Breast epithelium (tissue), 4 donors: ENCODE results near the gene SLC39A11. TPM values are rescaled to one million over a fixed set of nuclear protein-coding genes. Genes with fewer than 3 reads are reported as not detected.

ENCODE experiments used
- DNase-seq, 2 donors: peaks; one replicate each; pipeline ENCODE4 v3.0.0-alpha.2; 2019; ENCODE audit warnings: low spot score in 2 of 2
- H3K27ac ChIP-seq, 2 donors: fragments of 200-600 bp; sonication (generic) in 1 of 2; one replicate each; pipeline ENCODE4 v1.5.1; 2016 to 2019; ENCODE audit warnings: mild to moderate bottlenecking in 1 of 2
- H3K27me3 ChIP-seq, 2 donors: fragments of 200-600 bp; sonication (generic) in 1 of 2; one replicate each; pipeline versions ENCODE4 v1.5.1 to v1.6.0; 2017 to 2019; ENCODE audit warnings: control low read depth in 1 of 2, mild to moderate bottlenecking in 1 of 2
- H3K36me3 ChIP-seq: fragments of 200-600 bp; one replicate; pipeline ENCODE4 v1.5.1; 2019
- H3K4me1 ChIP-seq, 2 donors: fragments of 200-600 bp; sonication (generic); one replicate each; pipeline ENCODE4 v1.5.1; 2016 to 2019; ENCODE audit warnings: control low read depth in 1 of 2
- H3K4me3 ChIP-seq, 3 donors: fragments of 200-600 bp; sonication (generic); 1 replicate in 2 of 3; 2 replicates in 1 of 3; pipeline ENCODE4 v1.5.1; 2016 to 2019; ENCODE audit warnings: mild to moderate bottlenecking in 3 of 3, moderate library complexity in 2 of 3
- H3K9me3 ChIP-seq, 2 donors: fragments of 200-600 bp; sonication (generic) in 1 of 2; one replicate each; pipeline ENCODE4 v1.5.1; 2016 to 2019; ENCODE audit warnings: control low read depth in 1 of 2
- CTCF ChIP-seq, 3 donors: fragments of 450-650 bp; IDR thresholded peaks; one replicate each; pipeline ENCODE4 v1.5.1; 2016 to 2017; ENCODE audit warnings: antibody characterized with exemption in 3 of 3, mild to moderate bottlenecking in 3 of 3, moderate library complexity in 3 of 3
- POLR2A ChIP-seq: fragments of 450-650 bp; IDR thresholded peaks from one replicate; pipeline ENCODE4 v1.6.1; 2016; ENCODE audit warnings: antibody characterized with exemption, mild to moderate bottlenecking, moderate library complexity
- POLR2AphosphoS5 ChIP-seq, 3 donors: sonication (generic); formaldehyde crosslinking; IDR thresholded peaks; one replicate each; pipeline ENCODE4 v1.6.1; 2017; ENCODE audit warnings: antibody characterized with exemption in 3 of 3
- intact Hi-C: fragments of 100-400 bp; cut with DNase I; formaldehyde crosslinking; loops from one replicate; pipeline ENCODE4 v1.15.1; 2023; ENCODE audit warnings: low total_unique reads
- total RNA-seq, 3 donors: library from RNA; depleted of rRNA; stranded (reverse); fragments of >200 nt; gene quantifications; one replicate each; pipeline ENCODE4 v1.1.0, GENCODE V29; 2016

SLC39A11 gene
- total RNA-seq, 3 donors from 2014 or later = 31.8 to 54.6 (median 47.0) TPM

GRCh38 chr17:72613396-72613795 is 479.1 kb downstream of the SLC39A11 start:
- Histone ChIP-seq H3K4me3 (no peak overlapping the region), H3K4me1 (no peaks in the 10 kb centered on the region), H3K27me3 (no peaks in the 10 kb centered on the region), H3K27ac (no peak overlapping the region), H3K9me3 (no peaks in the 10 kb centered on the region), H3K36me3 (no peaks in the 10 kb centered on the region)
- no peak for TF ChIP-seq POLR2AphosphoS5 (IDR thresholded peaks at IDR 0.05)
- TF ChIP-seq CTCF (IDR thresholded peaks at IDR 0.05) = no peak
- TF ChIP-seq POLR2A = no peak
- intact Hi-C loops = no loop called here
- DNase-seq = no peak

GRCh38 chr17:72611172-72611571 is 481.3 kb downstream of the SLC39A11 start:
- TF ChIP-seq POLR2AphosphoS5 (IDR thresholded peaks at IDR 0.05) (no peak), CTCF (IDR thresholded peaks at IDR 0.05) (no peak), POLR2A (no peak)
- intact Hi-C loops = no loop called here
- Histone ChIP-seq H3K27me3 (no peaks in the 10 kb centered on the region), H3K9me3 (peaks cover 0 to 6% of the 10 kb centered on the region in 2 donors), H3K4me1 (no peaks in the 10 kb centered on the region), H3K27ac (no peak overlapping the region), H3K36me3 (no peaks in the 10 kb centered on the region), H3K4me3 (no peak overlapping the region)
- no peak for DNase-seq

GRCh38 chr17:72609501-72609900 is 483.0 kb downstream of the SLC39A11 start:
- TF ChIP-seq CTCF (IDR thresholded peaks at IDR 0.05) (no peak), POLR2A (no peak), POLR2AphosphoS5 (IDR thresholded peaks at IDR 0.05) (no peak)
- H3K9me3 ChIP-seq = peaks cover 0 to 6% of the 10 kb centered on the region in 2 donors
- intact Hi-C loops = no loop called here
- no peak overlapping the region for H3K4me3 ChIP-seq
- DNase-seq = no peak
- no peaks in the 10 kb centered on the region for H3K27me3 ChIP-seq
- no peaks in the 10 kb centered on the region for H3K36me3 ChIP-seq
- no peak overlapping the region for H3K27ac ChIP-seq
- no peaks in the 10 kb centered on the region for H3K4me1 ChIP-seq

- DNase-seq = no peak
- TF ChIP-seq POLR2A (no peak), CTCF (IDR thresholded peaks at IDR 0.05) (no peak), POLR2AphosphoS5 (IDR thresholded peaks at IDR 0.05) (no peak)
- intact Hi-C loops = no loop called here
- Histone ChIP-seq H3K36me3 (no peaks in the 10 kb centered on the region), H3K27me3 (no peaks in the 10 kb centered on the region), H3K4me3 (no peak overlapping the region), H3K9me3 (peaks cover 0 to 6% of the 10 kb centered on the region in 2 donors), H3K4me1 (no peaks in the 10 kb centered on the region), H3K27ac (no peak overlapping the region)
Measured at GRCh38 chr17:72608436-72608835, 484.1 kb downstream of the SLC39A11 start.

GRCh38 chr17:72606656-72607055 is 485.8 kb downstream of the SLC39A11 start:
- peaks cover 0 to under 1% of the 10 kb centered on the region in 2 donors for H3K27me3 ChIP-seq

More at GRCh38 chr17:72606656-72607055, 485.8 kb downstream of the SLC39A11 start:
- Histone ChIP-seq H3K36me3 (no peaks in the 10 kb centered on the region), H3K27ac (no peak overlapping the region), H3K4me3 (no peak overlapping the region), H3K9me3 (peaks cover 0 to 6% of the 10 kb centered on the region in 2 donors), H3K4me1 (no peaks in the 10 kb centered on the region)
- DNase-seq = no peak
- intact Hi-C loops = no loop called here
- TF ChIP-seq POLR2A = no peak
- no peak for TF ChIP-seq POLR2AphosphoS5 (IDR thresholded peaks at IDR 0.05)
- no peak for TF ChIP-seq CTCF (IDR thresholded peaks at IDR 0.05)
